Upper lobe of left lung (tissue), 6 donors: ENCODE measurements around the gene LAMB4. TPM values are rescaled to one million over a fixed set of nuclear protein-coding genes. Genes with fewer than 3 reads are reported as not detected.

Experiments
- ATAC-seq, 2 donors: fragments of 200-7000 bp; cut with Tn5 transposase; one replicate each; pipeline ENCODE4 v1.9.1; 2022; ENCODE audit warnings: mild to moderate bottlenecking in 2 of 2, moderate library complexity in 2 of 2; ENCODE audit not compliant: low FRiP score in 2 of 2
- DNase-seq, 2 donors: peaks; one replicate each; pipeline ENCODE4 v3.0.0-alpha.2; 2019 to 2020
- H3K27ac ChIP-seq, 4 donors: fragments of 200-600 bp; sonication (generic); one replicate each; pipeline ENCODE4 v1.5.1; 2016 to 2019
- H3K27me3 ChIP-seq, 4 donors: fragments of 200-600 bp; sonication (generic); one replicate each; pipeline ENCODE4 v1.5.1; 2017 to 2019
- H3K36me3 ChIP-seq, 4 donors: fragments of 200-600 bp; sonication (generic); one replicate each; pipeline ENCODE4 v1.5.1; 2016 to 2019
- H3K4me1 ChIP-seq, 4 donors: fragments of 200-600 bp; sonication (generic); one replicate each; pipeline ENCODE4 v1.5.1; 2018 to 2019
- H3K4me3 ChIP-seq, 4 donors: fragments of 200-600 bp; sonication (generic); one replicate each; pipeline ENCODE4 v1.5.1; 2017 to 2019; ENCODE audit warnings: mild to moderate bottlenecking in 2 of 4, moderate library complexity in 1 of 4
- H3K9me3 ChIP-seq, 4 donors: fragments of 200-600 bp; sonication (generic); one replicate each; pipeline ENCODE4 v1.5.1; 2018 to 2019
- EP300 ChIP-seq, 4 donors: sonication (generic); formaldehyde crosslinking; IDR thresholded peaks; one replicate each; pipeline ENCODE4 v1.5.1; 2017; ENCODE audit warnings: antibody characterized with exemption in 4 of 4, control low read depth in 2 of 4
- POLR2A ChIP-seq, 4 donors: fragments of 450-650 bp; IDR thresholded peaks; one replicate each; pipeline ENCODE4 v1.5.1; 2016 to 2017; ENCODE audit warnings: antibody characterized with exemption in 4 of 4, mild to moderate bottlenecking in 2 of 4
- POLR2AphosphoS5 ChIP-seq, 2 donors: sonication (generic); formaldehyde crosslinking; IDR thresholded peaks; one replicate each; pipeline ENCODE4 v1.5.1; 2017; ENCODE audit warnings: antibody characterized with exemption in 2 of 2
- WGBS, 2 donors: methylation state at CpG; one replicate each; pipeline ENCODE4 v1.1.5; 2017 to 2018; 5-methylcytosine and 5-hydroxymethylcytosine counted together
- total RNA-seq, 6 donors: library from RNA; depleted of rRNA in 4 of 6; stranded (reverse); fragments of >200 nt in 4 of 6; gene quantifications; one replicate each; pipeline versions ENCODE4 v1.1.0 to v1.2.1, GENCODE V29; 2016 to 2021
- TF ChIP-seq, protein P1 (sequence below), 6 experiments: fragments of 450-650 bp in 4 of 6; fragments of 200-600 bp in 2 of 6; sonication (generic) in 2 of 6; IDR thresholded peaks; one replicate each; pipeline ENCODE4 v1.5.1; 2016 to 2019; ENCODE audit warnings: antibody characterized with exemption in 6 of 6
- donor health status: DM: no; HTN: no; CAD: no; lungs with moderate emphysema.
- donor health status: DM: no; HTN: yes; CAD: no; lungs with severe emphysema.

Gene LAMB4
- total RNA-seq, 6 donors from 2014 or later = 0.10 to 18.9 (median 0.47) TPM; not detected in 2

DNA sequence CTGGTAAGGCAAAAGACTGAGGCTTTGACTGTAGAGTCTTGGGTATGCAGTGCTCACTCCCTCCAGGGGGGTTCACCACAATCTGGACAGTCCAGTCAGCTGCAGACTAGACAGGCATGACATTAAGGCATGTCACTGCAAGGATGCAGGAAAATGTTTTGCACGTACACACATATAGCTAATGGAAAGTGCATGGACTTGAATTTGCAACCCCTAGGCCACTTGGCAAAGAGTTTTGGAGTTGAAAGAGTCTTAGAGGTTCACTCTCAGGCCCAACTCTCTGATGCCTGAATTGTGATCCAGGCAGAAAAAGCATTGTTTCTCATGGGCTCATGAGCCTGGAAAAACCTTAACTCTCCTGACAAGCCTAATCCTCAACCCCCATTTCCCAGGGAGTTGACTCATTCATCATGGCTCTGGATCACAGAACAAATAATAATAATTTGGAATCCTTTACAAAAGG, 51.9 kb downstream of the LAMB4 start:
- H3K27ac ChIP-seq = peak overlapping the region in 1 of 4 donors; percentile 27
- WGBS, 2 donors = 64 to 71% methylated on average over 1 of the region's 1 CpG
- H3K4me1 ChIP-seq = peaks cover 0 to 32% (median 9%) of the 10 kb centered on the region in 4 donors
- TF ChIP-seq, protein P1, sequence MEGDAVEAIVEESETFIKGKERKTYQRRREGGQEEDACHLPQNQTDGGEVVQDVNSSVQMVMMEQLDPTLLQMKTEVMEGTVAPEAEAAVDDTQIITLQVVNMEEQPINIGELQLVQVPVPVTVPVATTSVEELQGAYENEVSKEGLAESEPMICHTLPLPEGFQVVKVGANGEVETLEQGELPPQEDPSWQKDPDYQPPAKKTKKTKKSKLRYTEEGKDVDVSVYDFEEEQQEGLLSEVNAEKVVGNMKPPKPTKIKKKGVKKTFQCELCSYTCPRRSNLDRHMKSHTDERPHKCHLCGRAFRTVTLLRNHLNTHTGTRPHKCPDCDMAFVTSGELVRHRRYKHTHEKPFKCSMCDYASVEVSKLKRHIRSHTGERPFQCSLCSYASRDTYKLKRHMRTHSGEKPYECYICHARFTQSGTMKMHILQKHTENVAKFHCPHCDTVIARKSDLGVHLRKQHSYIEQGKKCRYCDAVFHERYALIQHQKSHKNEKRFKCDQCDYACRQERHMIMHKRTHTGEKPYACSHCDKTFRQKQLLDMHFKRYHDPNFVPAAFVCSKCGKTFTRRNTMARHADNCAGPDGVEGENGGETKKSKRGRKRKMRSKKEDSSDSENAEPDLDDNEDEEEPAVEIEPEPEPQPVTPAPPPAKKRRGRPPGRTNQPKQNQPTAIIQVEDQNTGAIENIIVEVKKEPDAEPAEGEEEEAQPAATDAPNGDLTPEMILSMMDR (IDR thresholded peaks at IDR 0.05) = no peak
- TF ChIP-seq EP300 (IDR thresholded peaks at IDR 0.05) (no peak), POLR2A (IDR thresholded peaks at IDR 0.05) (no peak), POLR2AphosphoS5 (IDR thresholded peaks at IDR 0.05) (no peak)
- no peaks in the 10 kb centered on the region for H3K27me3 ChIP-seq
- ATAC-seq (no peak), DNase-seq (no peak)
- H3K36me3 ChIP-seq = no peaks in the 10 kb centered on the region
- H3K4me3 ChIP-seq = no peak overlapping the region
- peaks cover 0 to 3% (median 0%) of the 10 kb centered on the region in 4 donors for H3K9me3 ChIP-seq

DNA sequence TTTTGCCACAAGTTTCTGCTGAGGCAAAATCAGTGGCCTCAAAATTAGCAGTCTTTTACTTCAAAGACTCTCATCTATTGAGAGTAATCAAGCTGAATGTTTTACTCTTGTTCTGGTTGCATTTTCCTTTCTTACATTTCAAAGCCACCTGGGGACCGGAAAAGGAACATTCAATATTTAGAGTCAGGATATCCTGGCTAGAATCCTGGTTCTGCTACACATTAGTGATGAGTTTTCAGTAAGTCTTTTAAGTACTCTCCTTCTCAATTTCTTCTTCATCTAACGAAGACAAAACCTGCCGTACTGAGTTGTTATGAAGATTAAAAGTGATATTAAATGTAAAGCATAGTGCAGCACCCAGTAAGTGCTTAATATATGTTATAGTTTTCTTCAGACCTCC, 52.5 kb downstream of the LAMB4 start:
- ATAC-seq (no peak), DNase-seq (no peak)
- WGBS, 2 donors = 53 to 65% methylated on average over 3 of the region's 3 CpGs
- Histone ChIP-seq H3K27me3 (no peaks in the 10 kb centered on the region), H3K4me1 (peaks cover 0 to 36% (median 9%) of the 10 kb centered on the region in 4 donors), H3K4me3 (no peak overlapping the region), H3K36me3 (no peaks in the 10 kb centered on the region), H3K9me3 (peaks cover 0 to 3% (median 0%) of the 10 kb centered on the region in 4 donors), H3K27ac (peak overlapping the region in 1 of 4 donors; percentile 27)
- TF ChIP-seq EP300 (IDR thresholded peaks at IDR 0.05) (no peak), POLR2A (IDR thresholded peaks at IDR 0.05) (no peak), POLR2AphosphoS5 (IDR thresholded peaks at IDR 0.05) (no peak)
- TF ChIP-seq, protein P1 (IDR thresholded peaks at IDR 0.05) = no peak

DNA sequence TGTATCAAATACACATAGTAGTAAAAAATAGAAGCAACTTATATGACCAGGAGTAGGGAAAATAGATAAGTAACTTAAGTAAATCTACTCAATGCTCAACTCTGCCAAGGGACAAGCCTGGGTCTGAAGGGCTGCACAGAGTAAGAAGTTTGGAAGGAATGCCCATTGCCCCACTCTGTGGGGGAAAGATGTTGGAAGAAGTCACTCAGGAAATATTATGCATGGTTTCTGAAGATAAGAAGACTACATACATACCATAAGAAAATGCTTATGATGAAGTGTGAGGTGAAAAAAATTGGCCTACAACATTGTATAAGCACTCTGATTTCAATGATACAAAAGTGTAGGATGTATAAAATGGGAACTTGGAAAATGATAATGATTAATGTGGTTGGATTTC, 54.0 kb downstream of the LAMB4 start:
- TF ChIP-seq POLR2A (IDR thresholded peaks at IDR 0.05) = no peak
- TF ChIP-seq POLR2AphosphoS5 (IDR thresholded peaks at IDR 0.05) = no peak
- no peak for TF ChIP-seq EP300 (IDR thresholded peaks at IDR 0.05)
- TF ChIP-seq, protein P1 (IDR thresholded peaks at IDR 0.05) = no peak
- DNase-seq (no peak), ATAC-seq (no peak)
- peaks cover 0 to 36% (median 9%) of the 10 kb centered on the region in 4 donors for H3K4me1 ChIP-seq
- no peaks in the 10 kb centered on the region for H3K27me3 ChIP-seq
- H3K4me3 ChIP-seq = no peak overlapping the region
- no peak overlapping the region for H3K27ac ChIP-seq
- H3K9me3 ChIP-seq = no peaks in the 10 kb centered on the region
- no peaks in the 10 kb centered on the region for H3K36me3 ChIP-seq

DNA sequence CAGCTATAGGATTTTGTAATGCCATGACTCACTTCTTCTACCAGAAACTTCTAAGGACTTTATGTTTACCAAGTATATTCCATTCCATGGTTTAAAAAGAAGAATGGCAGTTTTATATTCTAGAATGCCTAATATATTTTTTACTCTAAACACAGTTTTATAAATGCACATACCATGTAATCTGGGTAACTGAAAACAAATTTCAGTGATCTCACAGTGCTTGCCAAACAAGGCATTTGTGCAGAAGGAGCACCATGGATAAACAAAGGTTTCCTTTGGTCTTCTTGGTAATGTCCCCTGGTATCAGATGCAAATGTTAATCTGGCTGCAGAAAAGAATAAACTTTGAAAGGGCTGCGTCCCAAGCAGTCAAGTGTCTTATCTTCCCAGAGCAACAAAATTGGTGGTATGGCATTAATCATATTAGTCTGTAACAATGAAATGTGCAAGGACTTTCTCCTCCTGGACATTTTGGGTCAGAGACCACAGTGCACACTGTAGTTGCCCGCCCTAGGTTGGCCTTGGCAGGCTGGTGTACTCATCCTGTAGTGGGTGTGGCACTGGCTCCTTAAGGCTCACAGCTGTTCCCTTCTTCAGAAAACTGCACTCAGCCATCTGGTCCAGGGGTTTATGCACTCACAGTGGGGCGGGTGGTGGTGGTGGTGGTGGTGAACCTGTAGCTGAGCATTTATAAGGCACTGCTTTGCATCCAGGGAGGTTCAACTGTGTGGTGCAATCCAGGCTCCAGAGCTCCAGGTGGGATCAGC, 56.7 kb downstream of the LAMB4 start:
- no peak overlapping the region for H3K27ac ChIP-seq
- peaks cover 0 to 18% (median 0%) of the 10 kb centered on the region in 4 donors for H3K4me1 ChIP-seq
- WGBS, 2 donors = 79 to 86% methylated on average over 3 of the region's 3 CpGs
- no peaks in the 10 kb centered on the region for H3K36me3 ChIP-seq
- H3K9me3 ChIP-seq = no peaks in the 10 kb centered on the region
- TF ChIP-seq EP300 (IDR thresholded peaks at IDR 0.05) (no peak), POLR2AphosphoS5 (IDR thresholded peaks at IDR 0.05) (no peak), POLR2A (IDR thresholded peaks at IDR 0.05) (no peak)
- TF ChIP-seq, protein P1 (IDR thresholded peaks at IDR 0.05) = no peak
- H3K4me3 ChIP-seq = no peak overlapping the region
- DNase-seq = no peak
- no peaks in the 10 kb centered on the region for H3K27me3 ChIP-seq
- ATAC-seq = no peak
